IMR-90 (cell line): Measurements from ENCODE around the gene TTC38. TPM values are rescaled to one million over a fixed set of nuclear protein-coding genes. Genes with fewer than 3 reads are reported as not detected.

Experiments
- ATAC-seq: fragments of 200-7000 bp; cut with Tn5 transposase; 2 replicates; pipeline ENCODE4 v1.9.1; 2020; ENCODE audit warnings: low read depth, mild to moderate bottlenecking, moderate library complexity
- BruUV-seq: library from RNA; stranded (reverse); fragments of 400-500 nt; replicated peaks from 2 replicates; lab custom pipeline; 2021; lab: Mats Ljungman, UMichigan
- CTCF ChIA-PET: fragments of 300-600 bp; formaldehyde crosslinking; extraction: SDS; loops from one replicate; lab custom pipeline; 2021; ENCODE audit warnings: antibody characterized with exemption; lab: Yijun Ruan, JAX
- POLR2A ChIA-PET: fragments of 300-600 bp; sonication (Branson Sonifier 250); formaldehyde crosslinking; loops from one replicate; lab custom pipeline; 2022; ENCODE audit warnings: antibody characterized with exemption; ENCODE audit not compliant: unreplicated experiment; lab: Charles Lee
- DNase-seq: peaks from one replicate; pipeline ENCODE4 v3.0.0; 2013
- H2AFZ ChIP-seq: replicated peaks from 2 replicates; pipeline ENCODE3; 2013; ENCODE audit warnings: low read length, mild to moderate bottlenecking; ENCODE audit not compliant: poor library complexity
- H2AK5ac ChIP-seq: 2 replicates; pipeline ENCODE4 v1.6.1; 2013; ENCODE audit warnings: low read depth, low read length, inconsistent platforms
- H2AK9ac ChIP-seq: replicated peaks from 2 replicates; pipeline ENCODE3; 2013; ENCODE audit warnings: mild to moderate bottlenecking, low read depth, low read length, moderate library complexity; ENCODE audit not compliant: poor library complexity
- H2BK120ac ChIP-seq: 2 replicates; pipeline ENCODE4 v1.6.1; 2013; ENCODE audit warnings: low read depth, low read length, inconsistent platforms
- H2BK15ac ChIP-seq: 3 replicates; pipeline ENCODE4 v1.6.1; 2013; ENCODE audit warnings: low read depth, low read length, inconsistent platforms
- H2BK20ac ChIP-seq: 2 replicates; pipeline ENCODE4 v1.6.1; 2013; ENCODE audit warnings: low read depth, mild to moderate bottlenecking, inconsistent platforms, low read length, moderate library complexity
- H2BK5ac ChIP-seq: 2 replicates; pipeline ENCODE4 v1.6.1; 2013; ENCODE audit warnings: mild to moderate bottlenecking, low read depth, low read length, inconsistent platforms; ENCODE audit not compliant: poor library complexity, severe bottlenecking
- H3K14ac ChIP-seq: replicated peaks from 2 replicates; pipeline ENCODE4 v1.6.1; 2013; ENCODE audit warnings: low read depth, low read length, inconsistent platforms
- H3K18ac ChIP-seq: 2 replicates; pipeline ENCODE4 v1.6.1; 2013; ENCODE audit warnings: low read depth, low read length, control low read depth
- H3K23ac ChIP-seq: 2 replicates; pipeline ENCODE4 v1.6.1; 2013; ENCODE audit warnings: low read depth, low read length, inconsistent platforms
- H3K27ac ChIP-seq: 2 replicates; pipeline ENCODE4 v1.5.1; 2013; ENCODE audit warnings: mild to moderate bottlenecking, control low read depth, low read length; ENCODE audit not compliant: insufficient read depth
- H3K27me3 ChIP-seq: 2 replicates; pipeline ENCODE4 v1.6.1; 2013; ENCODE audit warnings: low read length; ENCODE audit not compliant: control insufficient read depth, insufficient read depth
- H3K36me3 ChIP-seq: 2 replicates; pipeline ENCODE4 v1.6.1; 2013; ENCODE audit warnings: low read length, mixed read lengths; ENCODE audit not compliant: control insufficient read depth, insufficient read depth
- H3K4ac ChIP-seq: 2 replicates; pipeline ENCODE4 v1.6.1; 2013; ENCODE audit warnings: low read depth, low read length, inconsistent platforms
- H3K4me1 ChIP-seq: 2 replicates; pipeline ENCODE4 v1.6.1; 2013; ENCODE audit warnings: low read length, mixed read lengths; ENCODE audit not compliant: control insufficient read depth, insufficient read depth
- H3K4me2 ChIP-seq: 2 replicates; pipeline ENCODE4 v1.6.1; 2013; ENCODE audit warnings: low read depth, mild to moderate bottlenecking, control low read depth, low read length, moderate library complexity
- H3K4me3 ChIP-seq: 2 replicates; pipeline ENCODE4 v1.5.1; 2013; ENCODE audit warnings: low read depth, mild to moderate bottlenecking, control low read depth, low read length, moderate library complexity; ENCODE audit not compliant: insufficient read depth
- H3K56ac ChIP-seq: 2 replicates; pipeline ENCODE4 v1.6.1; 2013; ENCODE audit warnings: low read length, inconsistent platforms; ENCODE audit not compliant: insufficient read depth; ENCODE audit errors: extremely low read depth
- H3K79me1 ChIP-seq, 2 experiments: 2 replicates each; pipeline ENCODE4 v1.6.1; 2013; ENCODE audit warnings: low read length in 2 of 2, inconsistent platforms in 1 of 2, low read depth in 1 of 2
- H3K9ac ChIP-seq: 2 replicates; pipeline ENCODE4 v1.6.1; 2013; ENCODE audit warnings: low read depth, low read length, control low read depth
- H3K9me1 ChIP-seq: 2 replicates; pipeline ENCODE4 v1.6.1; 2013; ENCODE audit warnings: low read length, inconsistent platforms; ENCODE audit not compliant: insufficient read depth
- H3K9me3 ChIP-seq: 2 replicates; pipeline ENCODE4 v1.6.1; 2013; ENCODE audit warnings: low read length; ENCODE audit not compliant: control insufficient read depth, insufficient read depth
- H4K20me1 ChIP-seq: 2 replicates; pipeline ENCODE4 v1.6.1; 2013; ENCODE audit warnings: low read length, inconsistent platforms; ENCODE audit not compliant: insufficient read depth
- H4K5ac ChIP-seq: 2 replicates; pipeline ENCODE4 v1.6.1; 2013; ENCODE audit warnings: mild to moderate bottlenecking, low read depth, low read length, control low read depth
- H4K8ac ChIP-seq, 2 experiments: 2 replicates each; pipeline ENCODE4 v1.6.1; 2013; ENCODE audit warnings: low read depth in 2 of 2, low read length in 2 of 2, control low read depth in 1 of 2, inconsistent platforms in 1 of 2
- H4K91ac ChIP-seq: 2 replicates; pipeline ENCODE4 v1.6.1; 2013; ENCODE audit warnings: low read depth, low read length, inconsistent platforms; ENCODE audit not compliant: insufficient read depth
- BHLHE40 ChIP-seq: fragments of 150-350 bp; IDR thresholded peaks from 2 replicates; pipeline ENCODE4 v1.6.1; 2016; ENCODE audit warnings: mild to moderate bottlenecking, low read depth, low read length
- CEBPB ChIP-seq: IDR thresholded peaks from 2 replicates; pipeline ENCODE4 v1.6.1; 2012; ENCODE audit warnings: low read depth, low read length, improper control_type of control experiment
- CHD1 ChIP-seq: IDR thresholded peaks from 2 replicates; pipeline ENCODE4 v1.6.1; 2012; ENCODE audit warnings: low read depth, low read length, improper control_type of control experiment
- MXI1 ChIP-seq: IDR thresholded peaks from 2 replicates; pipeline ENCODE4 v1.6.1; 2012; ENCODE audit warnings: low read depth, mild to moderate bottlenecking, low read length, moderate library complexity, borderline replicate concordance
- NFE2L2 ChIP-seq: fragments of 150-350 bp; IDR thresholded peaks from 2 replicates; pipeline ENCODE4 v1.6.1; 2016; ENCODE audit warnings: low read depth, mild to moderate bottlenecking, low read length
- POLR2A ChIP-seq: IDR thresholded peaks from 2 replicates; pipeline ENCODE4 v1.6.1; 2012; ENCODE audit warnings: mild to moderate bottlenecking, low read depth, low read length
- SMC3 ChIP-seq: fragments of 150-350 bp; IDR thresholded peaks from 2 replicates; pipeline ENCODE4 v1.6.1; 2016; ENCODE audit warnings: low read depth, mild to moderate bottlenecking, antibody characterized with exemption, low read length, moderate library complexity
- WGBS, 2 experiments: methylation state at CpG; one replicate each; pipeline versions ENCODE4 v1.1.5 to v1.1.7; 2013; ENCODE audit warnings: missing lambda C conversion rate in 2 of 2; ENCODE audit not compliant: insufficient read length in 1 of 2; ENCODE audit errors: extremely low coverage in 2 of 2; 5-methylcytosine and 5-hydroxymethylcytosine counted together
- dilution Hi-C: fragments of 300-500 bp; cut with HindIII; formaldehyde crosslinking; loops from one replicate; pipeline ENCODE4 v1.14.3; 2018; ENCODE audit warnings: low sequenced_read_pairs; ENCODE audit not compliant: unreplicated experiment
- in situ Hi-C: fragments of 300-500 bp; cut with MboI; formaldehyde crosslinking; loops from 3 replicates; pipeline ENCODE4 v1.14.3; 2019; ENCODE audit warnings: low sequenced_read_pairs, inconsistent platforms, mixed read lengths
- intact Hi-C: fragments of 100-400 bp; cut with micrococcal nuclease; formaldehyde crosslinking; loops from 2 replicates; pipeline ENCODE4 v1.10.0; 2022
- polyA plus RNA-seq, 3 experiments: library from polyadenylated mRNA; depleted of rRNA; stranded (reverse); fragments of >200 nt; gene quantifications; 2 replicates each; pipeline ENCODE4 v1.2.3, GENCODE V29; 2012; ENCODE audit warnings: low replicate concordance in 1 of 3
- total RNA-seq: library from RNA; depleted of rRNA; stranded (reverse); fragments of >200 nt; gene quantifications from 2 replicates; pipeline ENCODE4 v1.2.3, GENCODE V29; 2012
- TF ChIP-seq, protein P1 (sequence below): fragments of 150-350 bp; IDR thresholded peaks from 2 replicates; pipeline ENCODE4 v1.6.1; 2017; ENCODE audit warnings: mild to moderate bottlenecking, antibody characterized with exemption, low read length, low read depth
- TF ChIP-seq, protein P2 (sequence below): fragments of 150-350 bp; IDR thresholded peaks from 2 replicates; pipeline ENCODE4 v1.6.1; 2016; ENCODE audit warnings: low read depth, mild to moderate bottlenecking, low read length, moderate library complexity, borderline replicate concordance
- TF ChIP-seq, protein P3 (sequence below): conservative IDR thresholded peaks from 2 replicates; pipeline ENCODE4 v1.5.1; 2012; ENCODE audit warnings: mild to moderate bottlenecking, low read depth, low read length, improper control_type of control experiment

The TTC38 gene
- total and polyA plus RNA-seq, 2 of the 4 experiments (the other 2 are of a cell fraction), result 43.6 to 52.3 TPM

DNA sequence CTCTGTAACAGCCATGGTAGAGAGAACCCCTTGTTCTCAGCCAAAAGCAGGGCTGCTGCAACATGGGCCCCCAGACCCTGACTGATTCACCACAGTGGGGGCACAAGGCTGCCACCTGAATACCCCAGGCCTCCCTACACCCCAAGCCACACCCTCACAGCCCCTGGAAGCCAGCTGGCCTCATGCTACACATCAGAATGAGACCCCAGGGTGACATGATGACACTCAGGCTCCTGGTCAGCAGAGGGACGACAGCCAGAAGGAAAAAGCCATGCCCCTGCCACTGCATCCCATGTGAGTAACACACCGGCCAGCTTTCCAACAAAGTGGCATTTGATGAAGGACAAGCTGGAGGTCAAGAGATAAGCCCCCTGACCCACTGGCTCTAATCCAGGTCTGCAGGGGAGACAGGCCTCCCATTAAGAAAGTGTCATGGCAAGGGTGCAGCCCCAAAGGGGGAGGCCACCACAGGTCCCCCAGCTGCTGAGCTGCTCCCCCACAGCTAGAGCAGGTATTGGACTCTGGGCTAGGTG lies 20.3 kb upstream of the TTC38 start:
- H3K4me3 ChIP-seq, result no peak overlapping the region
- DNase-seq (no peak), ATAC-seq (no peak)
- no peak overlapping the region for H3K4me2 ChIP-seq
- peak overlapping the region; percentile 81 for H2AK9ac ChIP-seq
- in situ Hi-C loops, result no loop called here
- H3K14ac ChIP-seq, result no peak overlapping the region
- no peak overlapping the region for H3K4ac ChIP-seq
- no peaks in the 10 kb centered on the region for H3K9me3 ChIP-seq
- H3K27ac ChIP-seq, result no peak overlapping the region
- TF ChIP-seq CEBPB (no peak), SMC3 (no peak), CHD1 (no peak), MXI1 (no peak), POLR2A (no peak), BHLHE40 (no peak), NFE2L2 (no peak)
- TF ChIP-seq, protein P1, sequence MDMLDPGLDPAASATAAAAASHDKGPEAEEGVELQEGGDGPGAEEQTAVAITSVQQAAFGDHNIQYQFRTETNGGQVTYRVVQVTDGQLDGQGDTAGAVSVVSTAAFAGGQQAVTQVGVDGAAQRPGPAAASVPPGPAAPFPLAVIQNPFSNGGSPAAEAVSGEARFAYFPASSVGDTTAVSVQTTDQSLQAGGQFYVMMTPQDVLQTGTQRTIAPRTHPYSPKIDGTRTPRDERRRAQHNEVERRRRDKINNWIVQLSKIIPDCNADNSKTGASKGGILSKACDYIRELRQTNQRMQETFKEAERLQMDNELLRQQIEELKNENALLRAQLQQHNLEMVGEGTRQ, result no peak
- TF ChIP-seq, protein P2, sequence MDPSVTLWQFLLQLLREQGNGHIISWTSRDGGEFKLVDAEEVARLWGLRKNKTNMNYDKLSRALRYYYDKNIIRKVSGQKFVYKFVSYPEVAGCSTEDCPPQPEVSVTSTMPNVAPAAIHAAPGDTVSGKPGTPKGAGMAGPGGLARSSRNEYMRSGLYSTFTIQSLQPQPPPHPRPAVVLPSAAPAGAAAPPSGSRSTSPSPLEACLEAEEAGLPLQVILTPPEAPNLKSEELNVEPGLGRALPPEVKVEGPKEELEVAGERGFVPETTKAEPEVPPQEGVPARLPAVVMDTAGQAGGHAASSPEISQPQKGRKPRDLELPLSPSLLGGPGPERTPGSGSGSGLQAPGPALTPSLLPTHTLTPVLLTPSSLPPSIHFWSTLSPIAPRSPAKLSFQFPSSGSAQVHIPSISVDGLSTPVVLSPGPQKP, result no peak
- TF ChIP-seq, protein P3, sequence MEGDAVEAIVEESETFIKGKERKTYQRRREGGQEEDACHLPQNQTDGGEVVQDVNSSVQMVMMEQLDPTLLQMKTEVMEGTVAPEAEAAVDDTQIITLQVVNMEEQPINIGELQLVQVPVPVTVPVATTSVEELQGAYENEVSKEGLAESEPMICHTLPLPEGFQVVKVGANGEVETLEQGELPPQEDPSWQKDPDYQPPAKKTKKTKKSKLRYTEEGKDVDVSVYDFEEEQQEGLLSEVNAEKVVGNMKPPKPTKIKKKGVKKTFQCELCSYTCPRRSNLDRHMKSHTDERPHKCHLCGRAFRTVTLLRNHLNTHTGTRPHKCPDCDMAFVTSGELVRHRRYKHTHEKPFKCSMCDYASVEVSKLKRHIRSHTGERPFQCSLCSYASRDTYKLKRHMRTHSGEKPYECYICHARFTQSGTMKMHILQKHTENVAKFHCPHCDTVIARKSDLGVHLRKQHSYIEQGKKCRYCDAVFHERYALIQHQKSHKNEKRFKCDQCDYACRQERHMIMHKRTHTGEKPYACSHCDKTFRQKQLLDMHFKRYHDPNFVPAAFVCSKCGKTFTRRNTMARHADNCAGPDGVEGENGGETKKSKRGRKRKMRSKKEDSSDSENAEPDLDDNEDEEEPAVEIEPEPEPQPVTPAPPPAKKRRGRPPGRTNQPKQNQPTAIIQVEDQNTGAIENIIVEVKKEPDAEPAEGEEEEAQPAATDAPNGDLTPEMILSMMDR, result no peak
- no peak overlapping the region for H2BK5ac ChIP-seq
- no peaks in the 10 kb centered on the region; the same call in 1 of the 2 replicates for H4K20me1 ChIP-seq
- ChIA-PET CTCF (no interaction called here), POLR2A (no interaction called here)
- H2AFZ ChIP-seq, result no peak overlapping the region
- no peak overlapping the region; the same call in 1 of the 2 replicates for H2AK5ac ChIP-seq
- peaks cover 15 to 51% of the 10 kb centered on the region in 2 experiments for H3K79me1 ChIP-seq
- peaks cover 28% of the 10 kb centered on the region for H3K9me1 ChIP-seq
- intact Hi-C loops, result no loop called here
- H3K56ac ChIP-seq, result no peak overlapping the region
- no peak overlapping the region for H3K18ac ChIP-seq
- H4K8ac ChIP-seq, result no peak overlapping the region
- H2BK15ac ChIP-seq, result no peak overlapping the region
- peaks cover 13% of the 10 kb centered on the region for H3K36me3 ChIP-seq
- H4K91ac ChIP-seq, result no peak overlapping the region
- 90% methylated on average over 2 of the region's 2 CpGs; no CpG with 5 or more reads in 1 of the 2 experiments for WGBS, 2 experiments
- H3K4me1 ChIP-seq, result peaks cover 4% of the 10 kb centered on the region; the same call in 1 of the 2 replicates
- H2BK20ac ChIP-seq, result no peak overlapping the region
- no peak overlapping the region for H3K9ac ChIP-seq
- H4K5ac ChIP-seq, result no peak overlapping the region
- no peak overlapping the region for H2BK120ac ChIP-seq
- no peak overlapping the region for H3K23ac ChIP-seq
- H3K27me3 ChIP-seq, result no peaks in the 10 kb centered on the region
- dilution Hi-C loops, result no loop called here
- BruUV-seq, result no TSS peak
